H1 (cell line): Measurements from ENCODE around the gene KCTD8. TPM values are rescaled to one million over a fixed set of nuclear protein-coding genes. Genes with fewer than 3 reads are reported as not detected.

Experiments used
- CTCF ChIA-PET: fragments of 300-600 bp; sonication (Branson Sonifier 250); formaldehyde crosslinking; loops from one replicate; lab custom pipeline; 2021; ENCODE audit not compliant: partially characterized antibody; lab: Charles Lee
- POLR2A ChIA-PET: fragments of 300-600 bp; sonication (Branson Sonifier 250); formaldehyde crosslinking; loops from one replicate; lab custom pipeline; 2021; ENCODE audit warnings: inconsistent platforms; ENCODE audit not compliant: partially characterized antibody; lab: Charles Lee
- DNase-seq, 2 experiments: peaks; one replicate each; pipeline versions ENCODE4 v3.0.0 to v3.0.0-alpha.2; 2010 to 2022; ENCODE audit warnings: low spot score in 2 of 2, low read depth in 1 of 2, mixed read lengths in 1 of 2
- FAIRE-seq: peaks from 2 replicates; lab custom pipeline; 2011; peaks lifted over from hg19 to GRCh38; lab: Jason Lieb, UNC
- H2AFZ ChIP-seq: 2 replicates; pipeline ENCODE4 v1.8.1; 2012; ENCODE audit warnings: low read length, inconsistent platforms
- H2AK5ac ChIP-seq: 2 replicates; pipeline ENCODE4 v1.6.1; 2013; ENCODE audit warnings: low read depth, low read length
- H2BK120ac ChIP-seq: replicated peaks from 2 replicates; pipeline ENCODE3; 2013; ENCODE audit warnings: low read depth, low read length, inconsistent platforms
- H2BK12ac ChIP-seq: 2 replicates; pipeline ENCODE4 v1.6.1; 2013; ENCODE audit warnings: low read depth, low read length
- H2BK15ac ChIP-seq: 2 replicates; pipeline ENCODE4 v1.6.1; 2013; ENCODE audit warnings: low read length
- H2BK20ac ChIP-seq: 2 replicates; pipeline ENCODE4 v1.6.1; 2013; ENCODE audit warnings: low read length
- H2BK5ac ChIP-seq: 2 replicates; pipeline ENCODE4 v1.6.1; 2013; ENCODE audit warnings: low read depth, low read length
- H3K14ac ChIP-seq: 2 replicates; pipeline ENCODE4 v1.6.1; 2013; ENCODE audit warnings: inconsistent platforms; ENCODE audit not compliant: insufficient read length
- H3K18ac ChIP-seq: 2 replicates; pipeline ENCODE4 v1.6.1; 2013; ENCODE audit warnings: low read length; ENCODE audit errors: extremely low read depth
- H3K23ac ChIP-seq: 2 replicates; pipeline ENCODE4 v1.6.1; 2013; ENCODE audit warnings: inconsistent platforms; ENCODE audit not compliant: insufficient read length
- H3K23me2 ChIP-seq: 2 replicates; pipeline ENCODE4 v1.6.1; 2013; ENCODE audit warnings: low read depth, low read length
- H3K27ac ChIP-seq: 2 replicates; pipeline ENCODE4 v1.6.1; 2011; ENCODE audit warnings: low read depth, low read length, inconsistent platforms
- H3K27me3 ChIP-seq, 4 experiments: replicated peaks in 1 of 4; 1 replicate in 1 of 4; 2 replicates in 3 of 4; pipeline versions ENCODE4 v1.6.1 to v1.8.1; 2011 to 2013; ENCODE audit warnings: low read length in 3 of 4, mild to moderate bottlenecking in 3 of 4, inconsistent platforms in 2 of 4, mixed read lengths in 2 of 4, moderate library complexity in 1 of 4; ENCODE audit not compliant: control insufficient read depth in 3 of 4, insufficient read depth in 3 of 4; ENCODE audit errors: extremely low read depth in 1 of 4
- H3K36me3 ChIP-seq, 4 experiments: 2 replicates each; pipeline versions ENCODE4 v1.6.1 to v1.8.1; 2011 to 2013; ENCODE audit warnings: mild to moderate bottlenecking in 4 of 4, low read length in 3 of 4, moderate library complexity in 2 of 4, control low read depth in 1 of 4, inconsistent platforms in 1 of 4; ENCODE audit not compliant: insufficient read depth in 4 of 4, control insufficient read depth in 2 of 4
- H3K4ac ChIP-seq: replicated peaks from 2 replicates; pipeline ENCODE3; 2013; ENCODE audit warnings: low read length, low read depth, mixed read lengths, inconsistent platforms; ENCODE audit not compliant: insufficient read length
- H3K4me1 ChIP-seq, 4 experiments: replicated peaks in 1 of 4; 1 replicate in 1 of 4; 2 replicates in 3 of 4; pipeline versions ENCODE4 v1.6.1 to v1.8.1; 2011 to 2013; ENCODE audit warnings: low read length in 3 of 4, inconsistent platforms in 2 of 4, mixed read lengths in 1 of 4; ENCODE audit not compliant: insufficient read depth in 4 of 4, control insufficient read depth in 3 of 4
- H3K4me2 ChIP-seq, 2 experiments: 2 replicates each; pipeline versions ENCODE4 v1.6.1 to v1.8.1; 2011 to 2013; ENCODE audit warnings: low read depth in 2 of 2, low read length in 2 of 2, control low read depth in 1 of 2, inconsistent platforms in 1 of 2, mild to moderate bottlenecking in 1 of 2; ENCODE audit not compliant: insufficient read depth in 1 of 2
- H3K4me3 ChIP-seq, 4 experiments: fragments of 200-600, 300-600 bp in 1 of 4; sonication (generic), shearing (Covaris generic), sonication (Bioruptor Twin) in 1 of 4; 2 replicates each; pipeline versions ENCODE4 v1.5.1 to v1.8.1; 2011 to 2016; ENCODE audit warnings: low read length in 4 of 4, low read depth in 3 of 4, control low read depth in 2 of 4, inconsistent platforms in 2 of 4, mild to moderate bottlenecking in 2 of 4, mixed read lengths in 1 of 4, moderate library complexity in 1 of 4; ENCODE audit not compliant: insufficient read depth in 2 of 4; ENCODE audit errors: extremely low read depth in 1 of 4
- H3K56ac ChIP-seq: replicated peaks from 2 replicates; pipeline ENCODE3; 2013; ENCODE audit warnings: low read depth, mild to moderate bottlenecking, mixed read lengths, low read length, inconsistent platforms; ENCODE audit not compliant: insufficient read length
- H3K79me1 ChIP-seq: 2 replicates; pipeline ENCODE4 v1.6.1; 2013; ENCODE audit warnings: low read depth, low read length, control low read depth
- H3K79me2 ChIP-seq, 2 experiments: 2 replicates each; pipeline versions ENCODE4 v1.6.1 to v1.8.1; 2012 to 2013; ENCODE audit warnings: low read length in 2 of 2, mild to moderate bottlenecking in 2 of 2, inconsistent platforms in 1 of 2; ENCODE audit not compliant: insufficient read depth in 2 of 2, control insufficient read depth in 1 of 2
- H3K9ac ChIP-seq, 4 experiments: replicated peaks in 1 of 4; 1 replicate in 1 of 4; 2 replicates in 3 of 4; pipeline versions ENCODE4 v1.6.1 to v1.8.1; 2011 to 2013; ENCODE audit warnings: low read depth in 3 of 4, low read length in 3 of 4, control low read depth in 2 of 4, mild to moderate bottlenecking in 2 of 4, moderate library complexity in 2 of 4, inconsistent platforms in 1 of 4; ENCODE audit errors: extremely low read depth in 1 of 4
- H3K9me3 ChIP-seq, 2 experiments: 2 replicates each; pipeline versions ENCODE4 v1.6.1 to v1.8.1; 2012 to 2013; ENCODE audit warnings: mild to moderate bottlenecking in 2 of 2, moderate library complexity in 2 of 2, control low read depth in 1 of 2, inconsistent platforms in 1 of 2, low read depth in 1 of 2, low read length in 1 of 2, mixed read lengths in 1 of 2; ENCODE audit not compliant: insufficient read depth in 2 of 2
- H4K20me1 ChIP-seq, 2 experiments: replicated peaks in 1 of 2; 2 replicates each; pipeline versions ENCODE3 to v1.8.1; 2011 to 2013; ENCODE audit warnings: inconsistent platforms in 2 of 2, low read length in 2 of 2, mild to moderate bottlenecking in 1 of 2; ENCODE audit not compliant: insufficient read depth in 2 of 2, control insufficient read depth in 1 of 2
- H4K5ac ChIP-seq: 2 replicates; pipeline ENCODE4 v1.6.1; 2013; ENCODE audit warnings: low read length, low read depth, mixed read lengths, inconsistent platforms; ENCODE audit not compliant: insufficient read length
- H4K8ac ChIP-seq: 2 replicates; pipeline ENCODE4 v1.8.0; 2013; ENCODE audit warnings: mild to moderate bottlenecking, moderate library complexity, low read length, inconsistent platforms; ENCODE audit not compliant: insufficient read depth; ENCODE audit errors: extremely low read depth
- H4K91ac ChIP-seq: replicated peaks from 2 replicates; pipeline ENCODE3; 2013; ENCODE audit warnings: low read length, mixed read lengths, inconsistent platforms; ENCODE audit not compliant: insufficient read length
- CHD1 ChIP-seq: IDR thresholded peaks from 2 replicates; pipeline ENCODE4 v1.6.1; 2012; ENCODE audit warnings: low read depth, low read length, improper control_type of control experiment
- polyA plus RNA-seq, 7 experiments: library from polyadenylated mRNA; depleted of rRNA in 3 of 7; stranded (reverse) in 5 of 7; unstranded in 2 of 7; fragments of >200 nt in 5 of 7; fragments of 200-250 nt in 2 of 7; gene quantifications; 1 replicate in 5 of 7; 2 replicates in 1 of 7; 4 replicates in 1 of 7; pipeline versions ENCODE4 v1.2.1 to v1.2.3, GENCODE V29; 2011 to 2013; ENCODE audit warnings: missing spikeins in 2 of 7, mixed read lengths in 2 of 7
- total RNA-seq: library from RNA; stranded (reverse); fragmentation: NEBNext Ultra II Directional; extraction: Animal tissue kit (Norgen Biotek cat#: 25700); gene quantifications from 2 replicates; pipeline ENCODE4 v1.2.1, GENCODE V29; 2021
- TF ChIP-seq, protein P1 (sequence below): fragments of 300-600 bp; sonication (generic); IDR thresholded peaks from 2 replicates; pipeline ENCODE4 v1.7.1; 2012; ENCODE audit warnings: low read length, moderate library complexity, mild to moderate bottlenecking, inconsistent platforms; ENCODE audit not compliant: insufficient replicate concordance

Gene KCTD8
- total and polyA plus RNA-seq, 2 of the 8 experiments (the other 6 are each of a cell fraction or from before 2014, with no cell fraction given), result 2.9 to 3.7 TPM

- H2AFZ ChIP-seq, result no peak overlapping the region
- H2BK12ac ChIP-seq, result no peak overlapping the region
- no peaks in the 10 kb centered on the region for H3K36me3 ChIP-seq
- H3K56ac ChIP-seq, result no peak overlapping the region
- no peak overlapping the region for H3K27ac ChIP-seq
- CTCF ChIA-PET, result no interaction called here
- no peak overlapping the region for H3K18ac ChIP-seq
- no peaks in the 10 kb centered on the region for H3K79me2 ChIP-seq
- H3K23me2 ChIP-seq, result no peaks in the 10 kb centered on the region
- no peak overlapping the region for H2BK15ac ChIP-seq
- no peak overlapping the region for H2BK5ac ChIP-seq
- no peak overlapping the region for H2BK20ac ChIP-seq
- no peak overlapping the region for H3K4ac ChIP-seq
- H3K23ac ChIP-seq, result no peak overlapping the region
- H3K9me3 ChIP-seq, result peaks cover 0 to 6% of the 10 kb centered on the region in 2 experiments; a peak in 3 of 4 replicates
- no peak for DNase-seq
- H4K91ac ChIP-seq, result no peak overlapping the region
- H2AK5ac ChIP-seq, result no peak overlapping the region
- H2BK120ac ChIP-seq, result no peak overlapping the region
- no peak overlapping the region for H4K5ac ChIP-seq
- H3K4me3 ChIP-seq, result no peak overlapping the region
- no peak overlapping the region for H3K9ac ChIP-seq
- no peaks in the 10 kb centered on the region for H4K20me1 ChIP-seq
- H3K14ac ChIP-seq, result no peak overlapping the region
- no peak overlapping the region for H3K4me2 ChIP-seq
- POLR2A ChIA-PET, result no interaction called here
- H3K4me1 ChIP-seq, result no peaks in the 10 kb centered on the region
- no peak for FAIRE-seq
- no peaks in the 10 kb centered on the region for H3K27me3 ChIP-seq
- no peaks in the 10 kb centered on the region for H3K79me1 ChIP-seq
- H4K8ac ChIP-seq, result no peak overlapping the region
- TF ChIP-seq CHD1, result no peak
- TF ChIP-seq, protein P1, sequence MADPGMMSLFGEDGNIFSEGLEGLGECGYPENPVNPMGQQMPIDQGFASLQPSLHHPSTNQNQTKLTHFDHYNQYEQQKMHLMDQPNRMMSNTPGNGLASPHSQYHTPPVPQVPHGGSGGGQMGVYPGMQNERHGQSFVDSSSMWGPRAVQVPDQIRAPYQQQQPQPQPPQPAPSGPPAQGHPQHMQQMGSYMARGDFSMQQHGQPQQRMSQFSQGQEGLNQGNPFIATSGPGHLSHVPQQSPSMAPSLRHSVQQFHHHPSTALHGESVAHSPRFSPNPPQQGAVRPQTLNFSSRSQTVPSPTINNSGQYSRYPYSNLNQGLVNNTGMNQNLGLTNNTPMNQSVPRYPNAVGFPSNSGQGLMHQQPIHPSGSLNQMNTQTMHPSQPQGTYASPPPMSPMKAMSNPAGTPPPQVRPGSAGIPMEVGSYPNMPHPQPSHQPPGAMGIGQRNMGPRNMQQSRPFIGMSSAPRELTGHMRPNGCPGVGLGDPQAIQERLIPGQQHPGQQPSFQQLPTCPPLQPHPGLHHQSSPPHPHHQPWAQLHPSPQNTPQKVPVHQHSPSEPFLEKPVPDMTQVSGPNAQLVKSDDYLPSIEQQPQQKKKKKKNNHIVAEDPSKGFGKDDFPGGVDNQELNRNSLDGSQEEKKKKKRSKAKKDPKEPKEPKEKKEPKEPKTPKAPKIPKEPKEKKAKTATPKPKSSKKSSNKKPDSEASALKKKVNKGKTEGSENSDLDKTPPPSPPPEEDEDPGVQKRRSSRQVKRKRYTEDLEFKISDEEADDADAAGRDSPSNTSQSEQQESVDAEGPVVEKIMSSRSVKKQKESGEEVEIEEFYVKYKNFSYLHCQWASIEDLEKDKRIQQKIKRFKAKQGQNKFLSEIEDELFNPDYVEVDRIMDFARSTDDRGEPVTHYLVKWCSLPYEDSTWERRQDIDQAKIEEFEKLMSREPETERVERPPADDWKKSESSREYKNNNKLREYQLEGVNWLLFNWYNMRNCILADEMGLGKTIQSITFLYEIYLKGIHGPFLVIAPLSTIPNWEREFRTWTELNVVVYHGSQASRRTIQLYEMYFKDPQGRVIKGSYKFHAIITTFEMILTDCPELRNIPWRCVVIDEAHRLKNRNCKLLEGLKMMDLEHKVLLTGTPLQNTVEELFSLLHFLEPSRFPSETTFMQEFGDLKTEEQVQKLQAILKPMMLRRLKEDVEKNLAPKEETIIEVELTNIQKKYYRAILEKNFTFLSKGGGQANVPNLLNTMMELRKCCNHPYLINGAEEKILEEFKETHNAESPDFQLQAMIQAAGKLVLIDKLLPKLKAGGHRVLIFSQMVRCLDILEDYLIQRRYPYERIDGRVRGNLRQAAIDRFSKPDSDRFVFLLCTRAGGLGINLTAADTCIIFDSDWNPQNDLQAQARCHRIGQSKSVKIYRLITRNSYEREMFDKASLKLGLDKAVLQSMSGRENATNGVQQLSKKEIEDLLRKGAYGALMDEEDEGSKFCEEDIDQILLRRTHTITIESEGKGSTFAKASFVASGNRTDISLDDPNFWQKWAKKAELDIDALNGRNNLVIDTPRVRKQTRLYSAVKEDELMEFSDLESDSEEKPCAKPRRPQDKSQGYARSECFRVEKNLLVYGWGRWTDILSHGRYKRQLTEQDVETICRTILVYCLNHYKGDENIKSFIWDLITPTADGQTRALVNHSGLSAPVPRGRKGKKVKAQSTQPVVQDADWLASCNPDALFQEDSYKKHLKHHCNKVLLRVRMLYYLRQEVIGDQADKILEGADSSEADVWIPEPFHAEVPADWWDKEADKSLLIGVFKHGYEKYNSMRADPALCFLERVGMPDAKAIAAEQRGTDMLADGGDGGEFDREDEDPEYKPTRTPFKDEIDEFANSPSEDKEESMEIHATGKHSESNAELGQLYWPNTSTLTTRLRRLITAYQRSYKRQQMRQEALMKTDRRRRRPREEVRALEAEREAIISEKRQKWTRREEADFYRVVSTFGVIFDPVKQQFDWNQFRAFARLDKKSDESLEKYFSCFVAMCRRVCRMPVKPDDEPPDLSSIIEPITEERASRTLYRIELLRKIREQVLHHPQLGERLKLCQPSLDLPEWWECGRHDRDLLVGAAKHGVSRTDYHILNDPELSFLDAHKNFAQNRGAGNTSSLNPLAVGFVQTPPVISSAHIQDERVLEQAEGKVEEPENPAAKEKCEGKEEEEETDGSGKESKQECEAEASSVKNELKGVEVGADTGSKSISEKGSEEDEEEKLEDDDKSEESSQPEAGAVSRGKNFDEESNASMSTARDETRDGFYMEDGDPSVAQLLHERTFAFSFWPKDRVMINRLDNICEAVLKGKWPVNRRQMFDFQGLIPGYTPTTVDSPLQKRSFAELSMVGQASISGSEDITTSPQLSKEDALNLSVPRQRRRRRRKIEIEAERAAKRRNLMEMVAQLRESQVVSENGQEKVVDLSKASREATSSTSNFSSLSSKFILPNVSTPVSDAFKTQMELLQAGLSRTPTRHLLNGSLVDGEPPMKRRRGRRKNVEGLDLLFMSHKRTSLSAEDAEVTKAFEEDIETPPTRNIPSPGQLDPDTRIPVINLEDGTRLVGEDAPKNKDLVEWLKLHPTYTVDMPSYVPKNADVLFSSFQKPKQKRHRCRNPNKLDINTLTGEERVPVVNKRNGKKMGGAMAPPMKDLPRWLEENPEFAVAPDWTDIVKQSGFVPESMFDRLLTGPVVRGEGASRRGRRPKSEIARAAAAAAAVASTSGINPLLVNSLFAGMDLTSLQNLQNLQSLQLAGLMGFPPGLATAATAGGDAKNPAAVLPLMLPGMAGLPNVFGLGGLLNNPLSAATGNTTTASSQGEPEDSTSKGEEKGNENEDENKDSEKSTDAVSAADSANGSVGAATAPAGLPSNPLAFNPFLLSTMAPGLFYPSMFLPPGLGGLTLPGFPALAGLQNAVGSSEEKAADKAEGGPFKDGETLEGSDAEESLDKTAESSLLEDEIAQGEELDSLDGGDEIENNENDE, result no peak
Measured at GRCh38 chr4:44145868-44146267, 302.7 kb downstream of the KCTD8 start.
